ENCODE data around the gene ETS1.

- no peak for TF ChIP-seq CTCF (IDR thresholded peaks at IDR 0.05)
- TF ChIP-seq POLR2A (IDR thresholded peaks at IDR 0.05) = no peak
- no peak for TF ChIP-seq EP300 (IDR thresholded peaks at IDR 0.05)
These were observed 121.8 kb downstream of the ETS1 start for GRCh38 chr11:128465531-128465930.
